HEK293T (cell line): ENCODE data around the gene RNF144A.

Experiments
- BHLHE40 ChIP-seq: fragments of 450-650 bp; IDR thresholded peaks from 2 replicates; pipeline ENCODE4 v1.6.1; 2016; ENCODE audit warnings: mild to moderate bottlenecking, moderate library complexity, borderline replicate concordance
- CTBP1 ChIP-seq: fragments of 450-650 bp; IDR thresholded peaks from 2 replicates; pipeline ENCODE4 v1.6.1; 2016; ENCODE audit warnings: borderline replicate concordance
- FOXA1 ChIP-seq: fragments of 450-650 bp; IDR thresholded peaks from 2 replicates; pipeline ENCODE4 v1.6.1; 2016; ENCODE audit warnings: mild to moderate bottlenecking
- FOXK2 ChIP-seq: fragments of 450-650 bp; IDR thresholded peaks from 2 replicates; pipeline ENCODE4 v1.6.1; 2016; ENCODE audit warnings: mild to moderate bottlenecking
- HDGF ChIP-seq: fragments of 450-650 bp; IDR thresholded peaks from 2 replicates; pipeline ENCODE4 v1.6.1; 2017; ENCODE audit warnings: antibody characterized with exemption, borderline replicate concordance
- L3MBTL2 ChIP-seq: fragments of 450-650 bp; conservative IDR thresholded peaks from 2 replicates; pipeline ENCODE4 v1.6.1; 2016; ENCODE audit warnings: mild to moderate bottlenecking
- LEF1 ChIP-seq: fragments of 450-650 bp; IDR thresholded peaks from 2 replicates; pipeline ENCODE4 v1.6.1; 2017; ENCODE audit warnings: mild to moderate bottlenecking, borderline replicate concordance
- NFRKB ChIP-seq: fragments of 450-650 bp; IDR thresholded peaks from 2 replicates; pipeline ENCODE4 v1.6.1; 2016; ENCODE audit warnings: mild to moderate bottlenecking, moderate library complexity
- SP1 ChIP-seq: fragments of 450-650 bp; IDR thresholded peaks from 2 replicates; pipeline ENCODE4 v1.6.1; 2017
- SUZ12 ChIP-seq: fragments of 450-650 bp; IDR thresholded peaks from 2 replicates; pipeline ENCODE4 v1.6.1; 2016; ENCODE audit warnings: mild to moderate bottlenecking
- TARDBP ChIP-seq: fragments of 450-650 bp; IDR thresholded peaks from 2 replicates; pipeline ENCODE4 v1.6.1; 2016
- TF ChIP-seq, protein P1 (sequence below): fragments of 450-650 bp; IDR thresholded peaks from 2 replicates; pipeline ENCODE4 v1.6.1; 2016

GRCh38 chr2:6939071-6939470 lies 21.9 kb downstream of the RNF144A start:
- no peak for TF ChIP-seq SP1
- TF ChIP-seq HDGF, result no peak
- TF ChIP-seq, protein P1, sequence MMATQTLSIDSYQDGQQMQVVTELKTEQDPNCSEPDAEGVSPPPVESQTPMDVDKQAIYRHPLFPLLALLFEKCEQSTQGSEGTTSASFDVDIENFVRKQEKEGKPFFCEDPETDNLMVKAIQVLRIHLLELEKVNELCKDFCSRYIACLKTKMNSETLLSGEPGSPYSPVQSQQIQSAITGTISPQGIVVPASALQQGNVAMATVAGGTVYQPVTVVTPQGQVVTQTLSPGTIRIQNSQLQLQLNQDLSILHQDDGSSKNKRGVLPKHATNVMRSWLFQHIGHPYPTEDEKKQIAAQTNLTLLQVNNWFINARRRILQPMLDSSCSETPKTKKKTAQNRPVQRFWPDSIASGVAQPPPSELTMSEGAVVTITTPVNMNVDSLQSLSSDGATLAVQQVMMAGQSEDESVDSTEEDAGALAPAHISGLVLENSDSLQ, result no peak
- no peak for TF ChIP-seq FOXA1
- no peak for TF ChIP-seq CTBP1
- TF ChIP-seq L3MBTL2, result no peak
- no peak for TF ChIP-seq SUZ12
- TF ChIP-seq BHLHE40, result no peak
- TF ChIP-seq LEF1, result no peak
- TF ChIP-seq NFRKB, result no peak
- no peak for TF ChIP-seq FOXK2
- no peak for TF ChIP-seq TARDBP
